Gastroesophageal sphincter (tissue), 4 donors: ENCODE measurements around the gene FBXL12. TPM values are rescaled to one million over a fixed set of nuclear protein-coding genes. Genes with fewer than 3 reads are reported as not detected.
"Not testable (repeated sequence)": the region's sequence is repeated elsewhere in the genome, so short reads cannot be mapped to it uniquely, and the experiment has no call there.

Source experiments
- ATAC-seq: fragments of 150-250 bp; one replicate; pipeline ENCODE4 v1.9.1; 2016; ENCODE audit warnings: mild to moderate bottlenecking, moderate library complexity
- H3K27ac ChIP-seq, 4 donors: fragments of 200-600 bp; sonication (generic) in 3 of 4; 1 replicate in 3 of 4; 2 replicates in 1 of 4; pipeline ENCODE4 v1.5.1; 2016 to 2019
- H3K27me3 ChIP-seq: fragments of 200-600 bp; sonication (generic); one replicate; pipeline ENCODE4 v1.5.1; 2019
- H3K36me3 ChIP-seq, 2 donors: fragments of 200-600 bp; sonication (generic); one replicate each; pipeline ENCODE4 v1.5.1; 2019; ENCODE audit warnings: control low read depth in 1 of 2
- H3K4me1 ChIP-seq, 3 donors: fragments of 200-600 bp; sonication (generic); 1 replicate in 2 of 3; 2 replicates in 1 of 3; pipeline ENCODE4 v1.5.1; 2016 to 2019; ENCODE audit warnings: control low read depth in 2 of 3
- H3K4me3 ChIP-seq, 2 donors: fragments of 200-600 bp; sonication (generic); one replicate each; pipeline ENCODE4 v1.5.1; 2019; ENCODE audit warnings: mild to moderate bottlenecking in 1 of 2, moderate library complexity in 1 of 2
- H3K9me3 ChIP-seq, 3 donors: fragments of 200-600 bp; sonication (generic); one replicate each; pipeline ENCODE4 v1.5.1; 2017 to 2019; ENCODE audit warnings: control low read depth in 2 of 3
- EP300 ChIP-seq: sonication (generic); formaldehyde crosslinking; IDR thresholded peaks from one replicate; pipeline ENCODE4 v1.6.1; 2017; ENCODE audit warnings: antibody characterized with exemption, mild to moderate bottlenecking
- POLR2A ChIP-seq, 2 donors: fragments of 450-650 bp; IDR thresholded peaks; one replicate each; pipeline ENCODE4 v1.6.1; 2017; ENCODE audit warnings: antibody characterized with exemption in 2 of 2, mild to moderate bottlenecking in 2 of 2, moderate library complexity in 1 of 2
- POLR2AphosphoS5 ChIP-seq: sonication (generic); formaldehyde crosslinking; IDR thresholded peaks from one replicate; pipeline ENCODE4 v1.6.1; 2017; ENCODE audit warnings: antibody characterized with exemption
- WGBS, 2 donors: methylation state at CpG; one replicate each; pipeline ENCODE4 v1.1.5; 2018; ENCODE audit warnings: low coverage in 1 of 2; 5-methylcytosine and 5-hydroxymethylcytosine counted together
- total RNA-seq, 4 donors: library from RNA; depleted of rRNA; stranded (reverse); fragments of >200 nt; gene quantifications; one replicate each; pipeline ENCODE4 v1.1.0, GENCODE V29; 2016
- TF ChIP-seq, protein P1 (sequence below), 4 experiments: fragments of 200-600 bp in 2 of 4; fragments of 450-650 bp in 2 of 4; sonication (generic) in 1 of 4; IDR thresholded peaks; one replicate each; pipeline ENCODE4 v1.5.1; 2017 to 2019; ENCODE audit warnings: antibody characterized with exemption in 4 of 4, mild to moderate bottlenecking in 2 of 4, moderate library complexity in 2 of 4

The FBXL12 gene
- total RNA-seq, 4 donors from 2014 or later: 17.2 to 27.1 (median 24.0) TPM

DNA sequence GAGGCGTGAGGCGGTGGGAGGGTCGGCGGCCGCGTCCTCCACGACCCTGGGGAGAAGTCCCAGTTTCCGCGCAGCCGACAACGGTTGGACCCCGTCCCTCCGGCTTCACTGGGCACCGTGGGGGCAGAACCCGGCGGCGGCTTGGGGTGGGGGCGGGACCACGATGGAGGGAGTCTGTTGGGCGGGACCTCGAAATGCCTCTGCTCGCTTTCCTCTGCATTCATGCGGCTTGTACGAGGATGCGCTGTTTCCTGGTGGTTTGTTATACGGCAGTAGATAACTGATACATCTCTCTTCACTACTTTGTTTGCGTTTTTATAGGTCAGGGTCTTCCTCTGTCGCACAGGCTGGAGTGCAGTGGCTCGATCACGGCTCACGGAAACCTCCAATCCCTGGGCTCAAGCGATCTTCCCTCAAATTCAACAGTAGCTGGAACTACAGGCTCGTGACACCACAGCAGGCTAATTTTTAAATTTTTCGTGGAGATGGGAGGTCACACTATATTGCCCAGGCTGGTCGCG lies 25.7 kb downstream of the FBXL12 start:
- H3K27me3 ChIP-seq: no peaks in the 10 kb centered on the region
- TF ChIP-seq POLR2A (IDR thresholded peaks at IDR 0.05) (no peak), POLR2AphosphoS5 (no peak), EP300 (no peak)
- TF ChIP-seq, protein P1, sequence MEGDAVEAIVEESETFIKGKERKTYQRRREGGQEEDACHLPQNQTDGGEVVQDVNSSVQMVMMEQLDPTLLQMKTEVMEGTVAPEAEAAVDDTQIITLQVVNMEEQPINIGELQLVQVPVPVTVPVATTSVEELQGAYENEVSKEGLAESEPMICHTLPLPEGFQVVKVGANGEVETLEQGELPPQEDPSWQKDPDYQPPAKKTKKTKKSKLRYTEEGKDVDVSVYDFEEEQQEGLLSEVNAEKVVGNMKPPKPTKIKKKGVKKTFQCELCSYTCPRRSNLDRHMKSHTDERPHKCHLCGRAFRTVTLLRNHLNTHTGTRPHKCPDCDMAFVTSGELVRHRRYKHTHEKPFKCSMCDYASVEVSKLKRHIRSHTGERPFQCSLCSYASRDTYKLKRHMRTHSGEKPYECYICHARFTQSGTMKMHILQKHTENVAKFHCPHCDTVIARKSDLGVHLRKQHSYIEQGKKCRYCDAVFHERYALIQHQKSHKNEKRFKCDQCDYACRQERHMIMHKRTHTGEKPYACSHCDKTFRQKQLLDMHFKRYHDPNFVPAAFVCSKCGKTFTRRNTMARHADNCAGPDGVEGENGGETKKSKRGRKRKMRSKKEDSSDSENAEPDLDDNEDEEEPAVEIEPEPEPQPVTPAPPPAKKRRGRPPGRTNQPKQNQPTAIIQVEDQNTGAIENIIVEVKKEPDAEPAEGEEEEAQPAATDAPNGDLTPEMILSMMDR (IDR thresholded peaks at IDR 0.05): no peak
- ATAC-seq: peak; percentile 29
- H3K4me1 ChIP-seq: peaks cover 0 to 39% (median 0%) of the 10 kb centered on the region in 3 donors
- peak overlapping the region; percentile 51 to 76 for H3K4me3 ChIP-seq
- H3K9me3 ChIP-seq: no peaks in the 10 kb centered on the region
- WGBS, 2 donors: 39 to 77% methylated on average over 5 to 13 of the region's 36 CpGs
- H3K36me3 ChIP-seq: no peaks in the 10 kb centered on the region
- H3K27ac ChIP-seq: peak overlapping the region; percentile 91 to 97 (median 96)

DNA sequence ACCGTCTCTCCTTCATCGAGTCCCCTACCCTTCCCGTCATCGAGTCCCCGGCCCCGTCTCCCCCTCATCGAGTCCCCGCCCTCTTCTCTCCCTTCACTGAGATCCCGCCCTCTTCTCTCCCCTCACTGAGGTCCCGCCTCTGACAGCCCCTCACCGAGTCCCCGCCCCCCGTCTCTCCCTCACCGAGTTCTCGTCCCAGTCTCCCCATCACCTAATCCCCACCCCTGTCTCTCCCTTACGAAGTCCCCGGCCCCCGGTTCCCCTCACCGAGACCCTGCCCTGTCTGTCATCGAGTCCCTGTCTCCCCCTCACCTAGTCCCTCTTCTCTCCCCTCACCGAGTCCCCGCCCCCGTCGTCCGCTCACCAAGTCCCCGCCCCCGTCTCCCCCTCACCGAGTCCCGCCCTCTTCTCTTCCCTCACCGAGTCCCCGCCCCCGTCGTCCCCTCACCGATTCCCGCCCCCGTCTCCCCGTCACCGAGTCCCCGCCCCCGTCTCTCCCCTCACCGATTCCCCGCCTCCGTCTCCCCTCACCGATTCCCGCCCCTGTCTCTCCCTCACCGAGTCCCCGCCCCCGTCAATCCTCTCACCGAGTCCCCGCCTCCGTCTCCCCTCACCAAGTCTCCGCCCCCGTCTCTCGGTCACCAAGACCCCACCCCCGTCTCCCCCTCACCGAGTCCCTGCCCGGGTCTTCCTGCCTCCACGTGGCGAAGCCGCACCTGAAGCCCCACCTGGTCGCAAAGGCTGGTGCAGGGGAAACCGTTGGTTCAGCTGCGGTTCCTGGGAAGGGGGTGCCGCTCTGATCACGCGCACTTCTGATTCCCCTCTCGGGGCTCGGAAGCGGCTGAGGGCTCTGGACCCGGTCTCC lies 26.4 kb downstream of the FBXL12 start:
- no peaks in the 10 kb centered on the region for H3K27me3 ChIP-seq
- H3K36me3 ChIP-seq: no peaks in the 10 kb centered on the region
- H3K27ac ChIP-seq: peak overlapping the region; percentile 91 to 97 (median 96)
- H3K4me1 ChIP-seq: peaks cover 0 to 39% (median 0%) of the 10 kb centered on the region in 3 donors
- peak; percentile 80 for ATAC-seq
- TF ChIP-seq POLR2AphosphoS5: no peak
- TF ChIP-seq, protein P1 (IDR thresholded peaks at IDR 0.05): peak in 1 of 4 experiments; percentile 25
- peak overlapping the region; percentile 51 to 76 for H3K4me3 ChIP-seq
- no peaks in the 10 kb centered on the region for H3K9me3 ChIP-seq
- 0 to 1% methylated on average over 3 to 19 of the region's 70 CpGs for WGBS, 2 donors

DNA sequence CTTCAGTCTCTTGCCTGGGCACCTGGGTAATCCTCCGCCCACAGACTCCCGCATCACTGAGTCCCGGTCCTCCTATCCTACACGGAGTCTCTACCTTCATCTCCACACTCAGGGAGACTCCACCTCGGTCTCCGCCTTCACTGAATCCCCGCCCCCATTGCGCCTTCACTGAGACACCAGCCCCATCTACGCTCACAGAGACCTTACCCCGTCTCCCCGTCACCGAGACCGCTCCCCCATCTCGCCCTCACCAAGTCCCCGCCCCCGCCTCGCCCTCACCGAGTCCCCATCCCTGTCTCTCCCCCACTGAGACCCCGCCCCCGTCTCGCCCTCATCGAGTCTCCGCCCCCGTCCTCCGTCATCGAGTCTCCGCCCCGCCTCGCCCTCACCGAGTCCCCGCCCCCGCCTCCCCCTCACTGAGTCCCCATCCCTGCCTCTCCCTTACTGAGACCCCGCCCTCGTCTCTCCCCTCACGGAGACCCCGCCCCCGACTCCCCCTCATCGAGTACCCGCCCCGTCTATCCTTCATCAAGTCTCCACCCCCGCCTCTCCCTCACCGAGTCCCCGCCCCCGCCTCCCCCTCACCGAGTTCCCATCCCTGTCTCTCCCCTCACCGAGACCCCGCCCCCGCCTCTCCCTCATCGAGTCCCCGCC lies 27.2 kb downstream of the FBXL12 start:
- no peaks in the 10 kb centered on the region for H3K36me3 ChIP-seq
- peak overlapping the region; percentile 46 to 76 for H3K4me3 ChIP-seq
- peak overlapping the region; percentile 77 to 97 (median 96) for H3K27ac ChIP-seq
- peak; percentile 79 for ATAC-seq
- no peaks in the 10 kb centered on the region for H3K27me3 ChIP-seq
- no peaks in the 10 kb centered on the region for H3K9me3 ChIP-seq
- peaks cover 0 to 42% (median 0%) of the 10 kb centered on the region in 3 donors for H3K4me1 ChIP-seq
- no peak for TF ChIP-seq POLR2AphosphoS5
- peak in 1 of 2 donors; percentile 17 for TF ChIP-seq POLR2A (IDR thresholded peaks at IDR 0.05)
- WGBS, 2 donors: 0 to 2% methylated on average over 6 to 15 of the region's 50 CpGs

DNA sequence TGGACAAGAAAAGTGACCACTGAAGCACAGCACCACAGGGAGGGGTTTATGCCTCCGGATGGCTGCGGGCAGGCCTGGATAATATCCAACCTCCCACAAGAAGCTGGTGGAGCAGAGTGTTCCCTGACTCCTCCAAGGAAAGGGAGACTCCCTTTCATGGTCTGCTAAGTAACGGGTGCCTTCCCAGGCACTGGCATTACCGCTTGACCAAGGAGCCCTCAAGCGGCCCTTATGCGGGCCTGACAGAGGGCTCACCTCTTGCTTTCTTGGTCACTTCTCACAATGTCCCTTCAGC lies 27.9 kb downstream of the FBXL12 start:
- ATAC-seq: not testable (repeated sequence)

DNA sequence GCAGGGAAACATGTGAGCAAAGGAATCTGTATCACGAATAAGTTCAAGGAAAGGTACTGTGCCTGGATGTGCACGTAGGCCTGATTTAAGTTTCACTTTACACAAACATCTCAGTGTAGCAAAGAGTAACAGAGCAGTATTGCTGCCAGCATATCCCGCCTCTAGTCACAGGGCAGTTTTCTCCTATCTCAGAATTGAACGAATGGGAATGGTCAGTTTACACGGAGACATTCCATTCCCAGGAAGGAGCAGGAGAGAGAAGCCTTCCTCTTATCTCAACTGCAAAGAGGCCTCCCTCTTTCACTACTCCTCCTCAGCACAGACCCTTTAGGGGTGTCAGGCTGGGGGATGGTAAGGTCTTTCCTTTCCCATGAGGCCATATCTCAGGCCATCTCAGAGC lies 29.3 kb downstream of the FBXL12 start:
- not testable (repeated sequence) for H3K36me3 ChIP-seq, H3K4me3 ChIP-seq, ATAC-seq, H3K27me3 ChIP-seq, H3K9me3 ChIP-seq
- Histone ChIP-seq H3K27ac (peak overlapping the region; percentile 20 to 97 (median 84)), H3K4me1 (peaks cover 0 to 45% (median 7%) of the 10 kb centered on the region in 3 donors)
- 25 to 67% methylated on average over 1 to 5 of the region's 5 CpGs for WGBS, 2 donors

More for the DNA sequence above, 27.9 kb downstream of the FBXL12 start:
- H3K4me3 ChIP-seq: peak overlapping the region in 1 of 2 donors; percentile 76
- H3K9me3 ChIP-seq, H3K27me3 ChIP-seq, H3K36me3 ChIP-seq: not testable (repeated sequence)
- 55 to 80% methylated on average over 2 to 6 of the region's 6 CpGs for WGBS, 2 donors
- peaks cover 0 to 43% (median 4%) of the 10 kb centered on the region in 3 donors for H3K4me1 ChIP-seq
- peak overlapping the region; percentile 51 to 97 (median 96) for H3K27ac ChIP-seq

DNA sequence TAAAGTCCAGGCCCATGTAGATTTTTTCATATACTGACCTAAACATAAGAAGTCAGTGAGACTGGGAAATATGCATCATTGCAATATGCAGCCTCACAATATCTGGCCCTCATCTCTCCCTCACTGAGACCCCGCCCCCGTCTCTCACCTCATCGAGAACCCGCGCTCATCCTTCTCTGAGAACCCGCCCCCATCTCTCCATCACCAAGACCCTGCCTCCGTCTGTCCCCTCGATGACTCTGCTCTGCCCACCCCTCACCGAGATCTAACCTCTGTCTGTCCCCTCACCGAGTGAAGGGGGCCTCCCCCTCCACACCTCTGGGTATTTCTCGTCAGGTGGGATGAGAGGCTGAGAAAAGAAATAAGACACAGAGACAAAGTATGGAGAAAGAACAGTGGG lies 29.8 kb downstream of the FBXL12 start:
- H3K4me3 ChIP-seq: no peak overlapping the region
- H3K36me3 ChIP-seq: no peaks in the 10 kb centered on the region
- H3K9me3 ChIP-seq: no peaks in the 10 kb centered on the region
- peaks cover 0 to 50% (median 10%) of the 10 kb centered on the region in 3 donors for H3K4me1 ChIP-seq
- 42 to 52% methylated on average over 7 to 8 of the region's 11 CpGs for WGBS, 2 donors
- H3K27me3 ChIP-seq: no peaks in the 10 kb centered on the region
- ATAC-seq: no peak
- H3K27ac ChIP-seq: peak overlapping the region; percentile 20 to 97 (median 84)
- TF ChIP-seq POLR2A (IDR thresholded peaks at IDR 0.05) (no peak), EP300 (no peak), POLR2AphosphoS5 (no peak)
- TF ChIP-seq, protein P1 (IDR thresholded peaks at IDR 0.05): no peak

DNA sequence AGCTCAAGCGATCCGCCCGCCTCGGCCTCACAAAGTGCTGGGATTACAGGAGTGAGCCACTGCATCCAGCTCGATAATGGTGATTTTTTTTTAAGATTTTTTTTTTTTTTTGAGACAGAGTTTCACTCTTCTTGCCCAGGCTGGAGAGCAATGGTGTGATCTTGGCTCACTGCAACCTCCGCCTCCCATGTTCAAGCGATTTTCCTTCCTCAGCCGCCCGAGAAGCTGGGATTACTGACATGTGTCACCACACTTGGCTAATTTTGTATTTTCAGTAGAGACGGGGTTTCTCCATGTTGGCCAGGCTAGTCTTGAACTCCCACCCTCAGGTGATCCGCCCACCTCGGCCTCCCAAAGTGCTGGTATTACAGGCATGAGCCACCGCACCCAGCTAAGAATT lies 30.3 kb downstream of the FBXL12 start:
- Histone ChIP-seq H3K4me1 (peaks cover 0 to 52% (median 10%) of the 10 kb centered on the region in 3 donors), H3K27ac (peak overlapping the region in 1 of 4 donors; percentile 96)
- H3K36me3 ChIP-seq, H3K9me3 ChIP-seq, H3K27me3 ChIP-seq, H3K4me3 ChIP-seq, ATAC-seq: not testable (repeated sequence)
- WGBS, 2 donors: 89 to 96% methylated on average over 5 to 13 of the region's 13 CpGs
